SU-DHL-6 (cell line): Measurements from ENCODE around the gene INSR.

Experiments used
- EZH2phosphoT487 ChIP-seq: fragments of 200-600 bp; sonication (generic), shearing (Covaris generic); conservative IDR thresholded peaks from 2 replicates; pipeline ENCODE4 v1.6.1; 2018; ENCODE audit warnings: mild to moderate bottlenecking, antibody characterized with exemption, low read length, moderate library complexity, mixed read lengths
- TF ChIP-seq, protein P1 (sequence below): fragments of 200-600 bp; sonication (generic); IDR thresholded peaks from one replicate; pipeline ENCODE4 v1.5.1; 2017; ENCODE audit warnings: antibody characterized with exemption, mild to moderate bottlenecking, low read length, moderate library complexity; ENCODE audit not compliant: insufficient read depth, poor library complexity, severe bottlenecking

DNA sequence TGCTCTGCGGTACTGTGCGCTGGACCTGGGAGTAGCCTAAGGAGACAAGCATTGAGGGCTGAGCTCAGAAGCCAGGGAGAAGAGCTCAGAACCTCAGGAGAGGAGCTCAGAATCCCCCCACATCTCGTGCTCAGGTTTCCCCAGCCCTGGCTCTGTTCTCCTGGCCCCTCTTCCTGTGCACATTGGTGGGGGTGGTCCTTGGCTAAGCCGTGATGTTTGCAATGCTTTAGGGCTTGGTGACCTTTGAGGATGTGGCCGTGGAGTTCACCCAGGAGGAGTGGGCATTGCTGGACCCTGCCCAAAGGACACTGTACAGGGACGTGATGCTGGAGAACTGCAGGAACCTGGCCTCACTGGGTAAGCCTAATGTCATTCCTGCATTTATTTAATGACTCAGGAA, 218.1 kb downstream of the INSR start:
- TF ChIP-seq, protein P1, sequence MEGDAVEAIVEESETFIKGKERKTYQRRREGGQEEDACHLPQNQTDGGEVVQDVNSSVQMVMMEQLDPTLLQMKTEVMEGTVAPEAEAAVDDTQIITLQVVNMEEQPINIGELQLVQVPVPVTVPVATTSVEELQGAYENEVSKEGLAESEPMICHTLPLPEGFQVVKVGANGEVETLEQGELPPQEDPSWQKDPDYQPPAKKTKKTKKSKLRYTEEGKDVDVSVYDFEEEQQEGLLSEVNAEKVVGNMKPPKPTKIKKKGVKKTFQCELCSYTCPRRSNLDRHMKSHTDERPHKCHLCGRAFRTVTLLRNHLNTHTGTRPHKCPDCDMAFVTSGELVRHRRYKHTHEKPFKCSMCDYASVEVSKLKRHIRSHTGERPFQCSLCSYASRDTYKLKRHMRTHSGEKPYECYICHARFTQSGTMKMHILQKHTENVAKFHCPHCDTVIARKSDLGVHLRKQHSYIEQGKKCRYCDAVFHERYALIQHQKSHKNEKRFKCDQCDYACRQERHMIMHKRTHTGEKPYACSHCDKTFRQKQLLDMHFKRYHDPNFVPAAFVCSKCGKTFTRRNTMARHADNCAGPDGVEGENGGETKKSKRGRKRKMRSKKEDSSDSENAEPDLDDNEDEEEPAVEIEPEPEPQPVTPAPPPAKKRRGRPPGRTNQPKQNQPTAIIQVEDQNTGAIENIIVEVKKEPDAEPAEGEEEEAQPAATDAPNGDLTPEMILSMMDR, result no peak
- TF ChIP-seq EZH2phosphoT487, result no peak
